HL-60 (cell line): ENCODE data around the gene CCSER2.

Experiments
- CTCF ChIP-seq: IDR thresholded peaks from one replicate; pipeline ENCODE4 v1.5.1; 2011; ENCODE audit warnings: low read length, control low read depth, inconsistent platforms; ENCODE audit not compliant: insufficient read depth
- GABPA ChIP-seq: IDR thresholded peaks from 2 replicates; pipeline ENCODE4 v1.6.1; 2012; ENCODE audit warnings: low read depth
- TF ChIP-seq, protein P1 (sequence below): IDR thresholded peaks from 2 replicates; pipeline ENCODE4 v1.6.1; 2012; ENCODE audit warnings: low read depth; ENCODE audit not compliant: insufficient replicate concordance

DNA sequence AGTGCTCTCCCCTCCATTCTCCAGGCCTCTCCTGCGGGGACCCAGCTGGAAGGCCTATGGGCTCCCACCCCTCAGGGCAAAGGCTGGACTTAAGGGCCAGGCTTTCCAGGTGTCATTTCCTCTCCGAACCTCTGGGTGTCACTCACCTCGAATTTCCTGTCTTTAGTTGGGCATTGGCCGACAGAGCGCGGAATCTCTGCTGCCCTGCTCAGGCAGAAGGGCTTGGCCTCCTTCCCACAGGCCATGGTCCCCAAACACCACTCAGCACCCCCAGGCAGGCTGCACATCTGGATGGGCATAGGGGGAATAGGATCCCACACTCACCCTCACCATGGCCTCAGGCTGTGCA, 212.9 kb downstream of the CCSER2 start:
- TF ChIP-seq GABPA (no peak), CTCF (no peak)
- TF ChIP-seq, protein P1, sequence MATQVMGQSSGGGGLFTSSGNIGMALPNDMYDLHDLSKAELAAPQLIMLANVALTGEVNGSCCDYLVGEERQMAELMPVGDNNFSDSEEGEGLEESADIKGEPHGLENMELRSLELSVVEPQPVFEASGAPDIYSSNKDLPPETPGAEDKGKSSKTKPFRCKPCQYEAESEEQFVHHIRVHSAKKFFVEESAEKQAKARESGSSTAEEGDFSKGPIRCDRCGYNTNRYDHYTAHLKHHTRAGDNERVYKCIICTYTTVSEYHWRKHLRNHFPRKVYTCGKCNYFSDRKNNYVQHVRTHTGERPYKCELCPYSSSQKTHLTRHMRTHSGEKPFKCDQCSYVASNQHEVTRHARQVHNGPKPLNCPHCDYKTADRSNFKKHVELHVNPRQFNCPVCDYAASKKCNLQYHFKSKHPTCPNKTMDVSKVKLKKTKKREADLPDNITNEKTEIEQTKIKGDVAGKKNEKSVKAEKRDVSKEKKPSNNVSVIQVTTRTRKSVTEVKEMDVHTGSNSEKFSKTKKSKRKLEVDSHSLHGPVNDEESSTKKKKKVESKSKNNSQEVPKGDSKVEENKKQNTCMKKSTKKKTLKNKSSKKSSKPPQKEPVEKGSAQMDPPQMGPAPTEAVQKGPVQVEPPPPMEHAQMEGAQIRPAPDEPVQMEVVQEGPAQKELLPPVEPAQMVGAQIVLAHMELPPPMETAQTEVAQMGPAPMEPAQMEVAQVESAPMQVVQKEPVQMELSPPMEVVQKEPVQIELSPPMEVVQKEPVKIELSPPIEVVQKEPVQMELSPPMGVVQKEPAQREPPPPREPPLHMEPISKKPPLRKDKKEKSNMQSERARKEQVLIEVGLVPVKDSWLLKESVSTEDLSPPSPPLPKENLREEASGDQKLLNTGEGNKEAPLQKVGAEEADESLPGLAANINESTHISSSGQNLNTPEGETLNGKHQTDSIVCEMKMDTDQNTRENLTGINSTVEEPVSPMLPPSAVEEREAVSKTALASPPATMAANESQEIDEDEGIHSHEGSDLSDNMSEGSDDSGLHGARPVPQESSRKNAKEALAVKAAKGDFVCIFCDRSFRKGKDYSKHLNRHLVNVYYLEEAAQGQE = no peak
